SK-N-MC (cell line): ENCODE results near the gene PRPF40B.

Experiments
- DNase-seq: peaks from one replicate; pipeline ENCODE4 v3.0.0-alpha.2; 2011; ENCODE audit warnings: low read depth, low spot score
- H3K27ac ChIP-seq: fragments of 200-600 bp; sonication (generic); 2 replicates; pipeline ENCODE4 v1.5.1; 2016; ENCODE audit warnings: mixed run types
- H3K36me3 ChIP-seq: fragments of 200-600 bp; sonication (generic); 2 replicates; pipeline ENCODE4 v1.6.1; 2017; ENCODE audit warnings: antibody characterized with exemption, low read length, mixed read lengths; ENCODE audit not compliant: insufficient read depth
- H3K4me3 ChIP-seq: fragments of 200-600 bp; sonication (generic); 2 replicates; pipeline ENCODE4 v1.5.1; 2016
- H3K9ac ChIP-seq: fragments of 200-600 bp; sonication (generic); 2 replicates; pipeline ENCODE4 v1.8.0; 2017; ENCODE audit warnings: mixed run types, mixed read lengths; ENCODE audit not compliant: insufficient read length
- H3K9me3 ChIP-seq: fragments of 200-600 bp; sonication (generic); 2 replicates; pipeline ENCODE4 v1.6.1; 2017; ENCODE audit warnings: low read depth, mild to moderate bottlenecking, antibody characterized with exemption, low read length, moderate library complexity, mixed read lengths
- EZH2 ChIP-seq: fragments of 200-600 bp; sonication (generic); IDR thresholded peaks from one replicate; pipeline ENCODE4 v1.6.1; 2017; ENCODE audit warnings: antibody characterized with exemption
- FOXP2 ChIP-seq: optimal IDR thresholded peaks from 2 replicates; pipeline ENCODE3; 2011; ENCODE audit warnings: mild to moderate bottlenecking, moderate library complexity; ENCODE audit not compliant: insufficient read depth; ENCODE audit errors: extremely low read length, control extremely low read depth
- POLR2AphosphoS5 ChIP-seq: IDR thresholded peaks from 2 replicates; pipeline ENCODE4 v1.6.1; 2012; ENCODE audit warnings: mild to moderate bottlenecking, low read depth, low read length, borderline replicate concordance

The PRPF40B gene

GRCh38 chr12:49692851-49693250 is 69.5 kb downstream of the PRPF40B start:
- Histone ChIP-seq H3K9ac (no peak overlapping the region), H3K36me3 (no peaks in the 10 kb centered on the region), H3K4me3 (no peak overlapping the region), H3K9me3 (no peaks in the 10 kb centered on the region), H3K27ac (no peak overlapping the region)
- DNase-seq: no peak
- TF ChIP-seq FOXP2: no peak
- no peak for TF ChIP-seq POLR2AphosphoS5

- DNase-seq: no peak
- Histone ChIP-seq H3K4me3 (no peak overlapping the region), H3K27ac (no peak overlapping the region), H3K9me3 (no peaks in the 10 kb centered on the region), H3K36me3 (no peaks in the 10 kb centered on the region), H3K9ac (no peak overlapping the region)
- TF ChIP-seq EZH2 (no peak), POLR2AphosphoS5 (no peak), FOXP2 (no peak)
Measured at GRCh38 chr12:49693931-49694444, 70.6 kb downstream of the PRPF40B start.
